Astrocyte of the spinal cord (primary cell): ENCODE measurements around the gene CCDC3.

Experiments used
- DNase-seq: peaks from one replicate; pipeline ENCODE4 v3.0.0; 2011; ENCODE audit warnings: low read depth, low spot score
- H3K4me3 ChIP-seq: 2 replicates; pipeline ENCODE4 v1.5.1; 2011; ENCODE audit warnings: low read depth, mild to moderate bottlenecking, low read length, moderate library complexity
- in situ Hi-C: cut with HindIII; loops from 2 replicates; pipeline ENCODE4 v1.10.0; 2017; ENCODE audit warnings: low sequenced_read_pairs
- TF ChIP-seq, protein P1 (sequence below): IDR thresholded peaks from 2 replicates; pipeline ENCODE4 v1.5.1; 2012; ENCODE audit warnings: low read depth, mild to moderate bottlenecking, low read length, inconsistent platforms

The CCDC3 gene

DNA sequence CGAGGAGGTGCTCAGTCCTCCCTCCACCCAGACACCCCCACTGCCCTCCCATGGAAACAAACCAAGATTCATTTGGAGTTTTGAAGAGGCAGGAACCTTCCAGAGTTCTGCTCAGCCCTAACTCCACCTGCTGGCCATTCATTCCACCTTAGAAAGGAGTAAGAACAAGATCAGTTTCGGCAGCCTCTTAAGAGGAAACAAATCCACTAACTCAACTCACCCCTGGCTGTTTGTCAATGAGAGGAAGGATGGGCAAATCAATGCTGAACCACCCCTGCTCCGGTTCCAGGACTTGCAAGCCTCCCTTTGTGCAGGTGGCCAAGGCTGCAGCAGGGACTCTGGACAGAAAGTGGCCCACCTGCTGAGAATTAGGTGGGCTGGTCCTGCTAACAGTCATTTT is 26.2 kb downstream of the CCDC3 start:
- TF ChIP-seq, protein P1, sequence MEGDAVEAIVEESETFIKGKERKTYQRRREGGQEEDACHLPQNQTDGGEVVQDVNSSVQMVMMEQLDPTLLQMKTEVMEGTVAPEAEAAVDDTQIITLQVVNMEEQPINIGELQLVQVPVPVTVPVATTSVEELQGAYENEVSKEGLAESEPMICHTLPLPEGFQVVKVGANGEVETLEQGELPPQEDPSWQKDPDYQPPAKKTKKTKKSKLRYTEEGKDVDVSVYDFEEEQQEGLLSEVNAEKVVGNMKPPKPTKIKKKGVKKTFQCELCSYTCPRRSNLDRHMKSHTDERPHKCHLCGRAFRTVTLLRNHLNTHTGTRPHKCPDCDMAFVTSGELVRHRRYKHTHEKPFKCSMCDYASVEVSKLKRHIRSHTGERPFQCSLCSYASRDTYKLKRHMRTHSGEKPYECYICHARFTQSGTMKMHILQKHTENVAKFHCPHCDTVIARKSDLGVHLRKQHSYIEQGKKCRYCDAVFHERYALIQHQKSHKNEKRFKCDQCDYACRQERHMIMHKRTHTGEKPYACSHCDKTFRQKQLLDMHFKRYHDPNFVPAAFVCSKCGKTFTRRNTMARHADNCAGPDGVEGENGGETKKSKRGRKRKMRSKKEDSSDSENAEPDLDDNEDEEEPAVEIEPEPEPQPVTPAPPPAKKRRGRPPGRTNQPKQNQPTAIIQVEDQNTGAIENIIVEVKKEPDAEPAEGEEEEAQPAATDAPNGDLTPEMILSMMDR = peak; percentile 31
- in situ Hi-C loops = no loop called here
- no peak overlapping the region for H3K4me3 ChIP-seq
- DNase-seq = no peak

- TF ChIP-seq, protein P1 = no peak
Observed at GRCh38 chr10:12974491-12975199, 26.9 kb downstream of the CCDC3 start.

GRCh38 chr10:12974078-12974477 is 27.4 kb downstream of the CCDC3 start:
- no peak overlapping the region for H3K4me3 ChIP-seq
- in situ Hi-C loops = no loop called here
- no peak for DNase-seq
- TF ChIP-seq, protein P1 = no peak

More at GRCh38 chr10:12974491-12975199, 26.9 kb downstream of the CCDC3 start:
- DNase-seq = no peak
- in situ Hi-C loops = no loop called here
- no peak overlapping the region for H3K4me3 ChIP-seq

GRCh38 chr10:12973149-12973718 is 28.3 kb downstream of the CCDC3 start:
- H3K4me3 ChIP-seq = no peak overlapping the region
- TF ChIP-seq, protein P1 = no peak
- in situ Hi-C loops = no loop called here
- DNase-seq = no peak

GRCh38 chr10:12972146-12972545 is 29.4 kb downstream of the CCDC3 start:
- in situ Hi-C loops = no loop called here
- DNase-seq = no peak
- TF ChIP-seq, protein P1 = no peak
- H3K4me3 ChIP-seq = no peak overlapping the region

GRCh38 chr10:12971001-12971788 is 30.3 kb downstream of the CCDC3 start:
- TF ChIP-seq, protein P1 = no peak
- no peak overlapping the region for H3K4me3 ChIP-seq
- DNase-seq = no peak
- in situ Hi-C loops = no loop called here
